Type B pancreatic cell (in vitro differentiated cells): ENCODE measurements around the gene ABI2. TPM values are rescaled to one million over a fixed set of nuclear protein-coding genes. Genes with fewer than 3 reads are reported as not detected.
"Not testable (repeated sequence)": the region's sequence is repeated elsewhere in the genome, so short reads cannot be mapped to it uniquely, and the experiment has no call there.

Source experiments
- DNase-seq: peaks from one replicate; pipeline ENCODE4 v3.0.0; 2021; ENCODE audit warnings: mixed read lengths; ENCODE audit not compliant: unreplicated experiment; ENCODE audit errors: extremely low spot score
- H3K27ac Mint-ChIP-seq: 2 replicates; pipeline ENCODE4 v1.8.0; 2021; ENCODE audit warnings: mild to moderate bottlenecking, mixed read lengths
- H3K27me3 Mint-ChIP-seq: 2 replicates; pipeline ENCODE4 v1.8.0; 2021; ENCODE audit warnings: mixed read lengths
- H3K36me3 Mint-ChIP-seq: 2 replicates; pipeline ENCODE4 v1.8.0; 2021; ENCODE audit warnings: mixed read lengths
- H3K4me1 Mint-ChIP-seq: one replicate; pipeline ENCODE4 v1.8.0; 2021; ENCODE audit warnings: mixed read lengths; ENCODE audit not compliant: unreplicated experiment
- H3K4me3 Mint-ChIP-seq: 2 replicates; pipeline ENCODE4 v1.8.0; 2021; ENCODE audit warnings: mild to moderate bottlenecking, mixed read lengths
- H3K9me3 Mint-ChIP-seq: 2 replicates; pipeline ENCODE4 v1.8.0; 2021; ENCODE audit warnings: mixed read lengths
- CTCF ChIP-seq: fragments of 200-600 bp; sonication (generic); conservative IDR thresholded peaks from 2 replicates; pipeline ENCODE4 v1.5.0; 2021; ENCODE audit warnings: antibody characterized with exemption, mild to moderate bottlenecking
- total RNA-seq: library from RNA; stranded (reverse); gene quantifications from 2 replicates; pipeline ENCODE4 v1.2.1, GENCODE V29; 2021; ENCODE audit warnings: low replicate concordance

ABI2 gene
- total RNA-seq, 1 donor from 2014 or later: 94.6 TPM

GRCh38 chr2:203376173-203376572 is 48.0 kb downstream of the ABI2 start:
- Mint-ChIP-seq H3K27me3 (no peaks in the 10 kb centered on the region), H3K4me1 (no peaks in the 10 kb centered on the region), H3K36me3 (peaks cover 5% of the 10 kb centered on the region), H3K27ac (no peak overlapping the region), H3K9me3 (no peaks in the 10 kb centered on the region), H3K4me3 (no peak overlapping the region)
- TF ChIP-seq CTCF: peak; percentile 27
- no peak for DNase-seq

- H3K36me3 Mint-ChIP-seq: peaks cover 8% of the 10 kb centered on the region
- H3K4me1 Mint-ChIP-seq: no peaks in the 10 kb centered on the region
- H3K27me3 Mint-ChIP-seq: no peaks in the 10 kb centered on the region
Observed at GRCh38 chr2:203379156-203379555, 51.0 kb downstream of the ABI2 start.

GRCh38 chr2:203383038-203383437 is 54.8 kb downstream of the ABI2 start:
- Mint-ChIP-seq H3K27me3 (no peaks in the 10 kb centered on the region), H3K36me3 (peaks cover 14% of the 10 kb centered on the region), H3K4me3 (no peak overlapping the region), H3K27ac (no peak overlapping the region), H3K9me3 (no peaks in the 10 kb centered on the region), H3K4me1 (no peaks in the 10 kb centered on the region)
- DNase-seq: no peak
- TF ChIP-seq CTCF: no peak

More at GRCh38 chr2:203379156-203379555, 51.0 kb downstream of the ABI2 start:
- DNase-seq: no peak
- TF ChIP-seq CTCF: no peak
- Mint-ChIP-seq H3K27ac (no peak overlapping the region), H3K4me3 (no peak overlapping the region), H3K9me3 (no peaks in the 10 kb centered on the region)

GRCh38 chr2:203388153-203388552 is 60.0 kb downstream of the ABI2 start:
- not testable (repeated sequence) for H3K4me3 Mint-ChIP-seq, H3K27ac Mint-ChIP-seq, DNase-seq, H3K4me1 Mint-ChIP-seq, H3K27me3 Mint-ChIP-seq, H3K9me3 Mint-ChIP-seq
- H3K36me3 Mint-ChIP-seq: peaks cover 20% of the 10 kb centered on the region

- H3K27ac Mint-ChIP-seq: no peak overlapping the region
- H3K36me3 Mint-ChIP-seq: peaks cover 43% of the 10 kb centered on the region
- DNase-seq: no peak
- no peak overlapping the region for H3K4me3 Mint-ChIP-seq
- H3K4me1 Mint-ChIP-seq: no peaks in the 10 kb centered on the region
- no peaks in the 10 kb centered on the region for H3K27me3 Mint-ChIP-seq
- TF ChIP-seq CTCF: peak; percentile 49
- H3K9me3 Mint-ChIP-seq: peaks cover 4% of the 10 kb centered on the region
Observed at GRCh38 chr2:203394519-203395227, 66.5 kb downstream of the ABI2 start.

- Mint-ChIP-seq H3K27me3 (no peaks in the 10 kb centered on the region), H3K4me1 (no peaks in the 10 kb centered on the region), H3K36me3 (peaks cover 40% of the 10 kb centered on the region), H3K4me3 (no peak overlapping the region), H3K27ac (no peak overlapping the region), H3K9me3 (peaks cover 4% of the 10 kb centered on the region)
- no peak for DNase-seq
- TF ChIP-seq CTCF: no peak
Observed at GRCh38 chr2:203395858-203396257, 67.7 kb downstream of the ABI2 start.
